Right lobe of liver (tissue), 6 donors: ENCODE measurements around the gene AIG1. TPM values are rescaled to one million over a fixed set of nuclear protein-coding genes. Genes with fewer than 3 reads are reported as not detected.

ENCODE experiments used
- ATAC-seq, 4 donors: fragments of 200-7000 bp; cut with Tn5 transposase; one replicate each; pipeline ENCODE4 v1.9.1; 2020; ENCODE audit warnings: mild to moderate bottlenecking in 4 of 4, moderate library complexity in 4 of 4
- DNase-seq, 3 donors: peaks; one replicate each; pipeline ENCODE4 v3.0.0-alpha.2; 2020
- H3K27ac ChIP-seq, 3 donors: fragments of 200-600 bp; one replicate each; pipeline ENCODE4 v1.8.0; 2022
- H3K27me3 ChIP-seq, 2 donors: fragments of 200-600 bp; one replicate each; pipeline ENCODE4 v1.8.0; 2022
- H3K36me3 ChIP-seq, 4 donors: fragments of 200-600 bp; sonication (generic) in 1 of 4; one replicate each; pipeline versions ENCODE4 v1.5.1 to v1.8.0; 2017 to 2022; ENCODE audit warnings: control low read depth in 1 of 4
- H3K4me1 ChIP-seq, 4 donors: fragments of 200-600 bp; sonication (generic) in 1 of 4; one replicate each; pipeline versions ENCODE4 v1.5.1 to v1.8.0; 2017 to 2022; ENCODE audit warnings: control low read depth in 1 of 4
- H3K4me3 ChIP-seq, 3 donors: fragments of 200-600 bp; one replicate each; pipeline ENCODE4 v1.8.0; 2022
- H3K9me3 ChIP-seq, 4 donors: fragments of 200-600 bp; sonication (generic) in 1 of 4; one replicate each; pipeline versions ENCODE4 v1.5.1 to v1.8.0; 2017 to 2022; ENCODE audit warnings: control low read depth in 1 of 4
- CTCF ChIP-seq, 4 donors: fragments of 200-600 bp in 3 of 4; fragments of 450-650 bp in 1 of 4; IDR thresholded peaks; one replicate each; pipeline versions ENCODE4 v1.5.1 to v1.8.0; 2016 to 2022; ENCODE audit warnings: antibody characterized with exemption in 4 of 4, mild to moderate bottlenecking in 2 of 4
- POLR2A ChIP-seq: fragments of 450-650 bp; IDR thresholded peaks from one replicate; pipeline ENCODE4 v1.6.1; 2017; ENCODE audit warnings: antibody characterized with exemption, mild to moderate bottlenecking
- WGBS: methylation state at CpG from one replicate; pipeline ENCODE4 v1.1.6; 2018; ENCODE audit warnings: low coverage, low lambda C conversion rate; ENCODE audit not compliant: insufficient coverage; ENCODE audit errors: missing lambda C conversion rate; 5-methylcytosine and 5-hydroxymethylcytosine counted together
- intact Hi-C, 2 donors: fragments of 100-400 bp; cut with DNase I; formaldehyde crosslinking; loops; one replicate each; pipeline versions ENCODE4 v1.11.2 to v1.14.1; 2022
- total RNA-seq, 6 experiments: library from RNA; depleted of rRNA in 2 of 6; stranded (reverse); fragments of >200 nt in 2 of 6; fragmentation: NEBNext Ultra II Directional in 3 of 6; extraction: Animal tissue kit (Norgen Biotek cat#: 25700) in 3 of 6; gene quantifications; one replicate each; pipeline versions ENCODE4 v1.1.0 to v1.2.4, GENCODE V29; 2016 to 2023
- donor health status: DM: no; HTN: yes; CAD: no.
- donor health status: DM: no; HTN: no; CAD: no.
- donor health status: DM: no; HTN: no; CAD: no.
- donor health status: DM: no; HTN: yes; CAD: no.
- donor health status: DM: no; HTN: yes; CAD: no.

AIG1 gene
- total RNA-seq, 6 experiments from 2014 or later = 81.4 to 151 (median 111) TPM

- intact Hi-C loops = no loop called here
- H3K27ac ChIP-seq = no peak overlapping the region
- WGBS = 97% methylated on average over 4 of the region's 10 CpGs
- no peaks in the 10 kb centered on the region for H3K27me3 ChIP-seq
- H3K4me1 ChIP-seq = no peaks in the 10 kb centered on the region
- no peaks in the 10 kb centered on the region for H3K36me3 ChIP-seq
- no peak for TF ChIP-seq CTCF (IDR thresholded peaks at IDR 0.05)
- TF ChIP-seq POLR2A = no peak
- ATAC-seq = no peak
- no peak overlapping the region for H3K4me3 ChIP-seq
- H3K9me3 ChIP-seq = no peaks in the 10 kb centered on the region
- no peak for DNase-seq
These were observed 11.1 kb upstream of the AIG1 start for GRCh38 chr6:143049611-143050010.

- no peaks in the 10 kb centered on the region for H3K36me3 ChIP-seq
- no peaks in the 10 kb centered on the region for H3K27me3 ChIP-seq
- no peak overlapping the region for H3K27ac ChIP-seq
- H3K4me3 ChIP-seq = no peak overlapping the region
- no peaks in the 10 kb centered on the region for H3K4me1 ChIP-seq
- no peaks in the 10 kb centered on the region for H3K9me3 ChIP-seq
- intact Hi-C loops = no loop called here
- DNase-seq (no peak), ATAC-seq (no peak)
- WGBS = 94% methylated on average over 2 of the region's 2 CpGs
- TF ChIP-seq POLR2A = no peak
These were observed 10.2 kb upstream of the AIG1 start for GRCh38 chr6:143050509-143050908.

- Histone ChIP-seq H3K4me3 (no peak overlapping the region), H3K9me3 (no peaks in the 10 kb centered on the region), H3K27ac (no peak overlapping the region), H3K36me3 (no peaks in the 10 kb centered on the region), H3K4me1 (no peaks in the 10 kb centered on the region), H3K27me3 (no peaks in the 10 kb centered on the region)
- DNase-seq (no peak), ATAC-seq (no peak)
- intact Hi-C loops = no loop called here
- 76% methylated on average over 4 of the region's 5 CpGs for whole genome bisulfite sequencing
- TF ChIP-seq POLR2A (no peak), CTCF (IDR thresholded peaks at IDR 0.05) (no peak)
These were observed 8.4 kb upstream of the AIG1 start for GRCh38 chr6:143052282-143052681.

GRCh38 chr6:143053856-143054255 is 6.8 kb upstream of the AIG1 start:
- intact Hi-C loops = no loop called here
- no peak overlapping the region for H3K27ac ChIP-seq
- H3K4me3 ChIP-seq = no peak overlapping the region
- H3K9me3 ChIP-seq = no peaks in the 10 kb centered on the region
- ATAC-seq (no peak), DNase-seq (no peak)
- TF ChIP-seq CTCF (IDR thresholded peaks at IDR 0.05) (no peak), POLR2A (no peak)
- WGBS = 53% methylated on average over 2 of the region's 3 CpGs
- no peaks in the 10 kb centered on the region for H3K4me1 ChIP-seq
- H3K27me3 ChIP-seq = no peaks in the 10 kb centered on the region
- no peaks in the 10 kb centered on the region for H3K36me3 ChIP-seq

GRCh38 chr6:143054329-143054728 is 6.4 kb upstream of the AIG1 start:
- DNase-seq = no peak
- intact Hi-C loops = no loop called here
- TF ChIP-seq POLR2A (no peak), CTCF (IDR thresholded peaks at IDR 0.05) (no peak)
- ATAC-seq = no peak
- Histone ChIP-seq H3K27ac (no peak overlapping the region), H3K9me3 (no peaks in the 10 kb centered on the region), H3K4me1 (no peaks in the 10 kb centered on the region), H3K36me3 (no peaks in the 10 kb centered on the region), H3K27me3 (no peaks in the 10 kb centered on the region), H3K4me3 (no peak overlapping the region)
- 76% methylated on average over 2 of the region's 2 CpGs for WGBS
